A549 (cell line): ENCODE data around the gene GPR15. TPM values are rescaled to one million over a fixed set of nuclear protein-coding genes. Genes with fewer than 3 reads are reported as not detected.

Experiments
- ATAC-seq, 2 experiments: fragments of 200-7000 bp in 1 of 2; fragments of >200 bp in 1 of 2; cut with Nextera tagmentation in 1 of 2; cut with Tn5 transposase in 1 of 2; 3 replicates each; pipeline versions ENCODE4 v1.8.0 to v1.9.1; 2018 to 2020; ENCODE audit warnings: mild to moderate bottlenecking in 1 of 2, moderate library complexity in 1 of 2
- CTCF ChIA-PET: fragments of 300-600 bp; sonication (Branson Sonifier 250); formaldehyde crosslinking; extraction: SDS; loops from one replicate; lab custom pipeline; 2021; ENCODE audit warnings: antibody characterized with exemption, inconsistent platforms; lab: Yijun Ruan, JAX
- POLR2A ChIA-PET: fragments of 350-600 bp; formaldehyde crosslinking; extraction: SDS; loops from one replicate; lab custom pipeline; 2021; ENCODE audit warnings: antibody characterized with exemption, inconsistent platforms; lab: Yijun Ruan, JAX
- DNase-seq, 2 experiments: peaks; one replicate each; pipeline versions ENCODE4 v3.0.0 to v3.0.0-alpha.2; 2011 to 2016; ENCODE audit warnings: low read depth in 1 of 2, low spot score in 1 of 2
- FAIRE-seq: peaks from 2 replicates; lab custom pipeline; 2011; peaks lifted over from hg19 to GRCh38; lab: Jason Lieb, UNC
- H3K27ac ChIP-seq, 2 experiments: fragments of >200 bp; sonication (Bioruptor Twin); formaldehyde crosslinking; 3 replicates each; pipeline ENCODE4 v1.5.1; 2016 to 2017
- H3K4me1 ChIP-seq: fragments of >200 bp; sonication (Bioruptor Twin); formaldehyde crosslinking; 3 replicates; pipeline ENCODE4 v1.6.1; 2016
- H3K4me2 ChIP-seq: fragments of >200 bp; sonication (Bioruptor Twin); formaldehyde crosslinking; 3 replicates; pipeline ENCODE4 v1.6.1; 2016
- H3K4me3 ChIP-seq: fragments of >200 bp; sonication (Bioruptor Twin); formaldehyde crosslinking; 3 replicates; pipeline ENCODE4 v1.5.1; 2016
- H3K9me3 ChIP-seq: fragments of >200 bp; sonication (Bioruptor Twin); formaldehyde crosslinking; 3 replicates; pipeline ENCODE4 v1.6.1; 2016
- ATOH8 ChIP-seq: fragments of 250-450 bp; sonication (Bioruptor Pico); IDR thresholded peaks from 2 replicates; pipeline ENCODE4 v1.5.0; 2020; ENCODE audit warnings: low read depth, mild to moderate bottlenecking, moderate library complexity
- BCL3 ChIP-seq: fragments of >200 bp; sonication (Bioruptor Twin); formaldehyde crosslinking; IDR thresholded peaks from 3 replicates; pipeline ENCODE4 v1.6.1; 2016
- BHLHE40 ChIP-seq: IDR thresholded peaks from 2 replicates; pipeline ENCODE4 v1.6.1; 2012; ENCODE audit warnings: low read depth, low read length, inconsistent platforms
- CBX2 ChIP-seq: fragments of 200-600 bp; sonication (generic); IDR thresholded peaks from 2 replicates; pipeline ENCODE4 v1.6.1; 2016; ENCODE audit warnings: low read depth, mild to moderate bottlenecking, borderline replicate concordance
- CBX8 ChIP-seq: fragments of 200-600 bp; sonication (generic); IDR thresholded peaks from 2 replicates; pipeline ENCODE4 v1.6.1; 2016
- CTCF ChIP-seq: fragments of >200 bp; sonication (Bioruptor Twin); formaldehyde crosslinking; IDR thresholded peaks from 3 replicates; pipeline ENCODE4 v1.5.1; 2016
- EP300 ChIP-seq, 2 experiments: fragments of >200 bp; sonication (Bioruptor Twin); formaldehyde crosslinking; IDR thresholded peaks; 2 replicates in 1 of 2; 3 replicates in 1 of 2; pipeline ENCODE4 v1.6.1; 2016 to 2017
- ESRRA ChIP-seq: fragments of 150-350 bp; IDR thresholded peaks from 2 replicates; pipeline ENCODE4 v1.6.1; 2014; ENCODE audit warnings: mild to moderate bottlenecking, low read length, borderline replicate concordance
- GATA3 ChIP-seq: IDR thresholded peaks from 2 replicates; pipeline ENCODE4 v1.6.1; 2012; ENCODE audit warnings: borderline replicate concordance
- HDAC2 ChIP-seq: fragments of 200-600 bp; sonication (generic); IDR thresholded peaks from 2 replicates; pipeline ENCODE4 v1.6.1; 2016
- HES2 ChIP-seq: fragments of >200 bp; sonication (Bioruptor Twin); formaldehyde crosslinking; IDR thresholded peaks from 2 replicates; pipeline ENCODE4 v1.6.1; 2016
- HOXA7 ChIP-seq: fragments of 250-450 bp; sonication (Bioruptor Pico); IDR thresholded peaks from 2 replicates; pipeline ENCODE4 v1.5.0; 2020; ENCODE audit warnings: mild to moderate bottlenecking, moderate library complexity
- HOXB5 ChIP-seq: fragments of 250-450 bp; sonication (Bioruptor Pico); IDR thresholded peaks from 2 replicates; pipeline ENCODE4 v1.5.0; 2020; ENCODE audit warnings: mild to moderate bottlenecking, moderate library complexity
- JUN ChIP-seq, 2 experiments: fragments of >200 bp; sonication (Bioruptor Twin); formaldehyde crosslinking; IDR thresholded peaks; 2 replicates in 1 of 2; 3 replicates in 1 of 2; pipeline ENCODE4 v1.6.1; 2016 to 2017
- MAX ChIP-seq: IDR thresholded peaks from 2 replicates; pipeline ENCODE4 v1.6.1; 2012
- MYC ChIP-seq: IDR thresholded peaks from 2 replicates; pipeline ENCODE4 v1.6.1; 2012; ENCODE audit warnings: mild to moderate bottlenecking, inconsistent platforms, low read length, improper control_type of control experiment, borderline replicate concordance
- RARB ChIP-seq: fragments of 250-450 bp; sonication (Bioruptor Pico); IDR thresholded peaks from 2 replicates; pipeline ENCODE4 v1.8.0; 2021; ENCODE audit warnings: mild to moderate bottlenecking, moderate library complexity
- RCOR1 ChIP-seq: fragments of 150-350 bp; IDR thresholded peaks from 2 replicates; pipeline ENCODE4 v1.6.1; 2014; ENCODE audit warnings: antibody characterized with exemption, low read length, low read depth
- RFX5 ChIP-seq: fragments of 450-650 bp; IDR thresholded peaks from 2 replicates; pipeline ENCODE4 v1.7.1; 2014; ENCODE audit warnings: antibody characterized with exemption, mild to moderate bottlenecking, moderate library complexity
- RNF2 ChIP-seq: fragments of 200-600 bp; sonication (generic); IDR thresholded peaks from 2 replicates; pipeline ENCODE4 v1.6.1; 2016; ENCODE audit warnings: low read depth, mild to moderate bottlenecking, antibody characterized with exemption, moderate library complexity, borderline replicate concordance
- SREBF2 ChIP-seq: fragments of 450-650 bp; IDR thresholded peaks from 2 replicates; pipeline ENCODE4 v1.6.1; 2014; ENCODE audit warnings: mild to moderate bottlenecking, moderate library complexity
- TFCP2L1 ChIP-seq: fragments of 250-450 bp; sonication (Bioruptor Pico); IDR thresholded peaks from 2 replicates; pipeline ENCODE4 v1.5.0; 2021; ENCODE audit warnings: mild to moderate bottlenecking
- USF2 ChIP-seq: fragments of 450-650 bp; IDR thresholded peaks from 2 replicates; pipeline ENCODE4 v1.6.1; 2014; ENCODE audit warnings: antibody characterized with exemption
- ZC3H11A ChIP-seq: fragments of 450-650 bp; IDR thresholded peaks from 2 replicates; pipeline ENCODE4 v1.6.1; 2014; ENCODE audit warnings: antibody characterized with exemption, mild to moderate bottlenecking
- ZFP36 ChIP-seq: fragments of 450-650 bp; IDR thresholded peaks from 2 replicates; pipeline ENCODE4 v1.6.1; 2014; ENCODE audit warnings: borderline replicate concordance; ENCODE audit not compliant: partially characterized antibody
- WGBS: methylation state at CpG from one replicate; pipeline ENCODE4 v1.1.6; 2017; ENCODE audit errors: missing lambda C conversion rate; 5-methylcytosine and 5-hydroxymethylcytosine counted together
- polyA plus RNA-seq, 4 experiments: library from polyadenylated mRNA; depleted of rRNA in 3 of 4; stranded (reverse); fragments of >200 nt; fragmentation: RNase III in 1 of 4; extraction: RNeasy Plus Mini Kit Qiagen cat#74134 plus additional on column Dnase treatment in 1 of 4; gene quantifications; 2 replicates in 3 of 4; 3 replicates in 1 of 4; pipeline ENCODE4 v1.2.3, GENCODE V29; 2011 to 2017

GPR15 gene
- polyA plus RNA-seq, 2 of the 4 experiments (the other 2 are of a cell fraction) = not detected

GRCh38 chr3:98500019-98500418 is 31.8 kb upstream of the GPR15 start:
- H3K4me3 ChIP-seq = no peak overlapping the region
- H3K4me2 ChIP-seq = no peak overlapping the region
- 17% methylated on average over 4 of the region's 4 CpGs for WGBS
- ChIA-PET POLR2A (no interaction called here), CTCF (no interaction called here)
- H3K4me1 ChIP-seq = no peaks in the 10 kb centered on the region
- no peak overlapping the region for H3K27ac ChIP-seq
- ATAC-seq (no peak), FAIRE-seq (no peak), DNase-seq (no peak)
- TF ChIP-seq BCL3 (no peak), RFX5 (no peak), HOXA7 (CRISPR knock-in tag) (no peak), EP300 (IDR thresholded peaks at IDR 0.05) (no peak), RNF2 (no peak), ZC3H11A (no peak), ZFP36 (no peak)
- no peaks in the 10 kb centered on the region for H3K9me3 ChIP-seq

GRCh38 chr3:98501270-98501669 is 30.5 kb upstream of the GPR15 start:
- ChIA-PET CTCF (no interaction called here), POLR2A (no interaction called here)
- ATAC-seq (no peak), FAIRE-seq (no peak), DNase-seq (no peak)
- no peaks in the 10 kb centered on the region for H3K9me3 ChIP-seq
- H3K4me2 ChIP-seq = no peak overlapping the region
- H3K27ac ChIP-seq = no peak overlapping the region
- H3K4me1 ChIP-seq = no peaks in the 10 kb centered on the region
- TF ChIP-seq HES2 (no peak), ESRRA (no peak), HOXB5 (CRISPR knock-in tag) (no peak), BCL3 (no peak), CBX2 (no peak), CBX8 (no peak), SREBF2 (no peak), MAX (no peak), HDAC2 (no peak), HOXA7 (CRISPR knock-in tag) (no peak), BHLHE40 (no peak), JUN (IDR thresholded peaks at IDR 0.05) (no peak), GATA3 (no peak)
- H3K4me3 ChIP-seq = no peak overlapping the region
- 58% methylated on average over 4 of the region's 4 CpGs for WGBS

- Histone ChIP-seq H3K4me3 (no peak overlapping the region), H3K4me1 (no peaks in the 10 kb centered on the region), H3K4me2 (no peak overlapping the region), H3K9me3 (no peaks in the 10 kb centered on the region), H3K27ac (no peak overlapping the region)
- no peak for FAIRE-seq
- no peak for DNase-seq
- ATAC-seq = no peak
- TF ChIP-seq CBX2 (no peak), ZFP36 (no peak), CBX8 (no peak), USF2 (no peak), ATOH8 (CRISPR knock-in tag) (no peak), CTCF (no peak), MYC (no peak), TFCP2L1 (CRISPR knock-in tag) (no peak), RARB (CRISPR knock-in tag) (no peak), HDAC2 (no peak), HOXA7 (CRISPR knock-in tag) (no peak), RCOR1 (no peak)
- ChIA-PET POLR2A (no interaction called here), CTCF (no interaction called here)
- 75% methylated on average over 5 of the region's 5 CpGs for WGBS
These were observed 29.8 kb upstream of the GPR15 start for GRCh38 chr3:98501863-98502576.
